ENCODE results near the gene METTL18.

The METTL18 gene

DNA sequence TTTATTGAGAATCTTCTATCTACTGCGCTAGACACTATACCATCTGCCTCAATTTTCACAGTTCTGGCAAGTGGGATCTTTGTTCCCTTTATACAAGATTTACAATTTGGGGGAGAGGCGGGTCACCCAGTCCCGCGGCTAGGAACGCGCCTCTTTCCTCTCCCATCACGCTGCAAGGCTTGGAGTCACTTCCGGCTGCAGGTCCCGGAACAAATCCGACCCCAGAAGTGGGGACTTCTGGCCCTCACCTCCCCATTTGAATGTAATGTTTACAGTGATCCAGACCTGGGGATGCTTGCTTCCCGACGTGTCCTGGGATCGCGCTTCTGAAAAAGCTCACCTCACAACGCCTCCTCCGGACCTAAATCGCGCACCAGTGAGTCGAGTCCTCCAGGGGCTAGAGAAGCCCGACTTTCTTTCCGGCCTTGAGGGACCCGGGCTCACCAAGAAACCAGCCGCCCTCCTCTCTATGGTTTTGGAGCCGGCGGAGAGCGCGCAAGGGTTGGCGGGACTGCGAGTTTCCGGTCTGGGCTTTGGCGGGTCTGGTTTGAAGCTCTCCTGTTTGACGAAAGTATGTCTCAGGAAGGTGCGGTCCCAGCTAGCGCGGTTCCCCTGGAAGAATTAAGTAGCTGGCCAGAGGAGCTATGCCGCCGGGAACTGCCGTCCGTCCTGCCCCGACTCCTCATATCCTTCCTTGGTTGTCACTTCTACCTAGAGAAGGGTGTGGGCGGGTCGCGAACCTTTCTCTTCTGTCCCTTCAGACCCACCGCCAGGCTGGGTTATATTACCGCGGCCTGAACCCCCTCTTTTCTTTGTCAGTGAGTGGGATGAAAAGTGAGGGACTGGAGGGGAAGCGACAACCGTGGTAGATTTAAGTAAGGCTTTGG is at the start of gene METTL18:
METTL18 (minus strand) TSS at position 378 of the 887 bp plus-strand sequence. CDS start 1,212 bp downstream, outside the sequence.
- TF ChIP-seq, protein P1, sequence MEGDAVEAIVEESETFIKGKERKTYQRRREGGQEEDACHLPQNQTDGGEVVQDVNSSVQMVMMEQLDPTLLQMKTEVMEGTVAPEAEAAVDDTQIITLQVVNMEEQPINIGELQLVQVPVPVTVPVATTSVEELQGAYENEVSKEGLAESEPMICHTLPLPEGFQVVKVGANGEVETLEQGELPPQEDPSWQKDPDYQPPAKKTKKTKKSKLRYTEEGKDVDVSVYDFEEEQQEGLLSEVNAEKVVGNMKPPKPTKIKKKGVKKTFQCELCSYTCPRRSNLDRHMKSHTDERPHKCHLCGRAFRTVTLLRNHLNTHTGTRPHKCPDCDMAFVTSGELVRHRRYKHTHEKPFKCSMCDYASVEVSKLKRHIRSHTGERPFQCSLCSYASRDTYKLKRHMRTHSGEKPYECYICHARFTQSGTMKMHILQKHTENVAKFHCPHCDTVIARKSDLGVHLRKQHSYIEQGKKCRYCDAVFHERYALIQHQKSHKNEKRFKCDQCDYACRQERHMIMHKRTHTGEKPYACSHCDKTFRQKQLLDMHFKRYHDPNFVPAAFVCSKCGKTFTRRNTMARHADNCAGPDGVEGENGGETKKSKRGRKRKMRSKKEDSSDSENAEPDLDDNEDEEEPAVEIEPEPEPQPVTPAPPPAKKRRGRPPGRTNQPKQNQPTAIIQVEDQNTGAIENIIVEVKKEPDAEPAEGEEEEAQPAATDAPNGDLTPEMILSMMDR (IDR thresholded peaks at IDR 0.05; ENCODE audit: control insufficient read depth, extremely low read depth, insufficient read depth) = no peak
- peak; percentile 91 for DNase-seq (ENCODE audit: low read depth)
- peak within 1 kb of the TSS; percentile 73 for H3K4me3 ChIP-seq (ENCODE audit: low read depth, low read length)

DNA sequence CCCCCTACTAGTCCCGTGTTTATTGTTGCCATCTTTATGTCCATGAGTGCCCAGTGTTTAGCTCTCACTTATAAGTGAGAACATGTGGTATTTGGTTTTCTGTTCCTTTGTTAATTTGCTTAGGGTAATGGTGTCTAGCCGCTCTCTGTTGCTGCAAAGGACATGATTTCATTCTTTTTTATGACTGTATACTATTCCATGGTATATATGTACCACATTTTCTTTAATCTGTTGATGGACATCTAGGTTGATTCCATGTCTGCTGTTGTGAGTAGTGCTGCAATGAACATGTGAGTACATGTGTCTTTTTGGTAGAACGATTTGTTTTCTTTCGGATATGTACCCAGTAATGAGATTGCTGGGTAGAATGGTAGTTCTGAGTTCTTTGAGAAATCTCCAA is 44.2 kb upstream of the METTL18 start:
- DNase-seq (ENCODE audit: low read depth) = no peak
- H3K4me3 ChIP-seq (ENCODE audit: low read depth, low read length) = no peak overlapping the region
- TF ChIP-seq, protein P1 (IDR thresholded peaks at IDR 0.05; ENCODE audit: control insufficient read depth, extremely low read depth, insufficient read depth) = no peak

DNA sequence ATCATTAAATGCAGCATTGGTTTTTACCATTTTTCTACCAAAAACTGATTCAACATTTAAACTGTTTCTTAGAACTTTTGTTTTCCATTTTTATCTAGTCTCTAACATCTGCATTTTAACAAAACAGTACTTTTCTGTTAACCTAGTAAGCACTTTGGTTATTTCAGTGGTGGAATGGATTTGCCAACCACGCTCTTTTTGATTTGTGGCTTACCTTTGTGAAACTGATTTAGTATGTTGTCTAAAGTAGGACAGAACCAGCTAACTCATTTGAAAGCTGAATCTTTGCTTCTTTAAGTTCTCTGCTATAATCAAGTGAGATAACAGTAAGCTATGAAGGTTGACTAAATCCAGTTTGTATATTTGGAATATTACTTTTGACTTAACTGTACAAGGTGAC is 41.5 kb upstream of the METTL18 start:
- TF ChIP-seq, protein P1 (IDR thresholded peaks at IDR 0.05; ENCODE audit: control insufficient read depth, extremely low read depth, insufficient read depth) = no peak
- H3K4me3 ChIP-seq (ENCODE audit: low read depth, low read length) = no peak overlapping the region
- DNase-seq (ENCODE audit: low read depth) = no peak

DNA sequence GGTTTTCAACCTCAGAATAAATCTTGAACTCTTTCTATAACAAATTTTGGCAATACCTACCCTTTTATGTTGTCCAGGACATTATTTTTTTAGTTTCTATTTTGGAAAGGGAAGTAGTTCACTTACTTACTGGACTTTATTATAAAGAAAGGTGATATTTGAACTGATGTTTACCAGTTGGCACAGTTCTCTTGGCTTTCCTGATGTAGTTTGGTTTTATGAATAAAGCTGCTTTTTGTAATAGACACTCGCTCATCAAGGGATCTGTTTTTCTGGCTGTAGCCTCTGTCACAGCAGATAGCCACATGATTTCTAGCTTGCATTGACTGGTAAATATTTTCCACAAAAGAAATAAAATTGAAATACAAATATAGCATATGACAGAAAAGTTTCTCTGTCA is 40.9 kb upstream of the METTL18 start:
- TF ChIP-seq, protein P1 (IDR thresholded peaks at IDR 0.05; ENCODE audit: control insufficient read depth, extremely low read depth, insufficient read depth) = no peak
- DNase-seq (ENCODE audit: low read depth) = no peak
- H3K4me3 ChIP-seq (ENCODE audit: low read depth, low read length) = no peak overlapping the region

DNA sequence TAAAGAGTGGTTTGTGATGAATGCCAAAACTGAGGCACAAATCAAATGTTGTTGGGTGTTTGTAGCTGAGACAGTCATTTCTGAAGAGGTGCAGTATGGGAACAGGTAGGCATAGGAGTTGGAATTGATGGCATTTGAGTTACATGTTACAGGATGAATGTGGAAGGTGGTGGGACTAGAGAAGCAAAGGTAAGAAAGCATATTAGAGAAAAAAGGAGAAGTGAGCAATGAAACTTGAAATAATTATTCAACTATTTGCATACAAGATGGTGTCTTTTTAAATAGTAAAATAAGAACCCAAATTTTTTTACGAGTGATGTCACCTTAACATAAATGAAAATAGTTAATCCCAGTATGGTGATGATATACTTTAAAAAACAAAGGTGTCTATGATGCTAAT is 40.2 kb upstream of the METTL18 start:
- no peak overlapping the region for H3K4me3 ChIP-seq (ENCODE audit: low read depth, low read length)
- DNase-seq (ENCODE audit: low read depth) = no peak
- TF ChIP-seq, protein P1 (IDR thresholded peaks at IDR 0.05; ENCODE audit: control insufficient read depth, extremely low read depth, insufficient read depth) = no peak

DNA sequence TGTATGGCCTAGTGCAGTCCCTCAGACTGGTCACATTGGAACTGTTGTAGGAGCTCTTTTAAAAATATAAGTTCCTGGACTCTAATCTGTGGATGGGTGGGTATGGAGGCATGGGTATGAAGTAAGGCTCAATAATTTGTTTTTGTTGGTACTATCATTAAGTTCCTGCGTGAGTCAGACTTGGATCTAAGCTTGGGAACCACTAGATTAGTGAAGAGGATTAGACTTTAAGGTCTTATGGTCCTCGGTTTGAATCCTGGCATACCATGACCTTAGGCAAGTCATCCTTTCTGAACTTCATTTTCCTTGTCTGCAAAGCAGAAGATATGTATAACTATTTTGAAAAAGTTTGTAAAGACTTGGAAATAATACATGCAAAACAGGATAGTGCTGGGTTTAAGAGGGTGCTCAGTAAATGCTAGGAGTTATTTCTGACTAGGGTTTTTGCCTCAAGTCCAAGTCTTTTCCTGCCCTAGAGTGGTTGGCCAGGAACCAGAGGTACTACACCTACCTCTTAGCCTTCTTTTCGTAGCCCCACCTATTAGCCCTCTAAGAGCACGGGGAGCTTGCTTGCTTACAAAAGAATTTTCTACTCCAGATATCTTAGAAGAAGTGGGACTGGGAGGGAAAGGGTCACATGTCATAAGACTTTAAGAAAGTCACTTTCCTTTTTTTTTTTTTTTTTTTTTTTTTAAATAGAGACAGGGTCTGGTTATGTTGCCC is 38.6 kb upstream of the METTL18 start:
- TF ChIP-seq, protein P1 (IDR thresholded peaks at IDR 0.05; ENCODE audit: control insufficient read depth, extremely low read depth, insufficient read depth) = no peak
- no peak overlapping the region for H3K4me3 ChIP-seq (ENCODE audit: low read depth, low read length)
- DNase-seq (ENCODE audit: low read depth) = no peak
